SH-SY5Y (cell line): ENCODE measurements around the gene EPC2.

ENCODE experiments used
- GATA2 ChIP-seq: IDR thresholded peaks from 2 replicates; pipeline ENCODE4 v1.6.1; 2011; ENCODE audit warnings: mild to moderate bottlenecking, low read depth, low read length
- GATA3 ChIP-seq: IDR thresholded peaks from 2 replicates; pipeline ENCODE4 v1.6.1; 2011; ENCODE audit warnings: low read depth, mild to moderate bottlenecking, low read length, moderate library complexity

Gene EPC2

DNA sequence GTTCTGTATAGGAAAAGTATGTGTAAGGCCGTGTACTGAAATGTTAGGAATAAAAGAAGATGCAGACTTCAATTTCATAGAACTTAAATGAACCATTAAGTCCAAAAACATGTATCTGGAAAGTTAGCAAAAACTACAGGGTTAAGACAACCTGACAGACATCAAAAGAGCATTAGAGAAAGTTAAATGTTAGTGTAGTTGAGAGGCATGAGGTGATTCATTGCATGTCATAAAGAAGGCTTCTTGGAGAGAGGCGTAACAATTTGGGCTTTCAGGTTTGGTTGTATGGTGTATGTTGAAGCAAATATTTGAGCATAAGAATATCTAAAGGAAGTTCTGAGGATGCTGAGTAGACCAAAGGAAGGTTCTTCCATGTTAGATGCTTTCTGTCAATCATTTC, 6.3 kb downstream of the EPC2 start:
- TF ChIP-seq GATA2, result no peak
- no peak for TF ChIP-seq GATA3

DNA sequence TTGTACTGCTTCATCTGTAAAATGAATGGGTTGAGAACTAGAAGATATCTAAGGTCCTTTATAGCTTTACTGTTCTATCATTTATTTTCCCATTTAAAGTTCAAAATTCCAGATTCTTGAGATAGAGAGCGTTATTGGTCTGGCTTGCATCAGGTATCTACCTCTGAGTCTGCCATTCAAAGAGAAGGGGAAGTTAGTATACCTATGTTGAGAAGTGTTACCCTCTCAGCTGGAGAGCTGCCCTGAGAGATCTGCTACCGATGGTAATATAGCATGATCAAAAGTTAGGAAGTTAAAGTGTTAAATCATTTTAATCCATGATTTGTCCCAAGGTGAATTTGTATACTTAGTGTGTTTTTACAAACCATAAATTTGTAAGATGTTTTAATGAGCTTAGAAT, 7.4 kb downstream of the EPC2 start:
- no peak for TF ChIP-seq GATA2
- TF ChIP-seq GATA3, result no peak

DNA sequence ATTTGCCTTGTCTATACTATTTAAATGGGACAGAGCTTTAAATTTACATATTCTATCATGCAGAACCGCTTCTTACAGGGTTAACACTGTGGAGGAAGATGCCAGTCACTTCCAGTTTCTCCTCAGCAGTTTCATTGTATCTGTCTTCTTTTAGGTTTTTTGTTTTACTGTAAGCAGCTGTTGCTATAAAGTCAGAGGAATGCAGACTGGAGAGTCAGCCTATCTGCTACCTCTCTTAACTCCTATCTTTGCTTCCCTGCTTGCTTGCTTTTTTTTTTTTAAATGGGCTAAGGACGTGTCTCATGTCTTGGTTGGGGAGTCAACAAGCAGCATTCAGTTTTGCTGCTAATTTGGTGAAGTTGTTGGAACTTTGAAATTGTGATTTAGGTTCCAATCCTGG, 8.9 kb downstream of the EPC2 start:
- TF ChIP-seq GATA2 (no peak), GATA3 (no peak)

- no peak for TF ChIP-seq GATA3
- no peak for TF ChIP-seq GATA2
Measured at GRCh38 chr2:148654435-148654834, 9.9 kb downstream of the EPC2 start.

DNA sequence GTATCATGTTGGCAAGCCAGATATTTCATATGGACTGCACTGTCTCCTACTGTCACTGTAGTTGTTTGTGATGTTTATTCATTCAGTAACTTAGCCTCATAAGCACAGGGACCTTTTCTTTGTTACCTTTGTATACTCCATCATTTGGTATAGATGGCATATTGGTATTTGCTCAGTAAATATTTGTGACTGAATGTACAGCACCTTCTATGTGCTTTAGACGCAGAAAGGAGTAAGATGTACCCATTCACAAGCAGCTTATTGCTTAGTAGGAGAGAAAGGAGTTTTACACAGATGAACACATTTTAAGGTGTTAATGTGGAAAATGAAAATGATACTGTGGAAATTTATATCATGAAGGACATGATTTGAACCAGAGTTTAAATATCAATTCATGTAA, 12.0 kb downstream of the EPC2 start:
- TF ChIP-seq GATA2, result no peak
- TF ChIP-seq GATA3, result no peak

DNA sequence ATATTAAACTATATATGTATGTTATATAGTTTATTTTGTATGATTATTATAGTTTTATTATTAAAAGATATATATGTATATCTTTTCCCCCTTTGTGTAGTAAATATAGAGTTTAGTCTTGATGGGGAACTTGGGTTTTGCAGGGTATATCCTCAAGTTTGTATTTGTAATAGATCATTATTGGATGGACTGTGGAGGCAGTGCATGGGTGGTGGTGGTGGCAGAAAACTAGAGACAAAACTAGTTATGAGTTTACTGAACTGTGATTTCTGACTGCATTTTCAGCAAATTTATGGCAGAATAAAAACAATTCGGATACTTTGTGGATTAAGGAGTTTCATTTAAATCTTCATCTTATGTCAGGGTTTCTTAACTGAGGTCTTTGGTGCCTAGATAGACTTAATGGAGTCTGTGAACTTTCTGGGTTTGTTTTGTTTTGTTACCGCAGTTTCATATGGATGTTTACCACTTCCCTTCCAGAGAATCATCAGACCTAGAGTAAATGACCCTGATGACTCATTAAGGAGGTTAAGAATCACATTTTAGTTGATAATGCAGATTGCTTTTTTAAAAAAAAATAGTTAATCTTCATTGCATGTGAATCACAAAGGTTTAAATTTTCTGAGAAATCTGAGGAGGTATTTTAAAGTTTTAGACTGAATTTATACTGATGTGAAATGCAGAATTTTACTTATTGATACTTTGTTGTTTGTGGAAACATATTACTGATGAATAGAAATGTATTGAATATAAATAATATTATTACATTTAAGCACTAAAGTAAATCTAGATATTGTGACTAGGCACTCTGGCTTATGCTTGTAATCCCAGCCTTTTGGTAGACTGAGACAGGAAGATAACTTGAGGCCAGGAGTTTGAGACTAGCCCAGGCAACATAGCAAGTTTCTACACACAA, 14.5 kb downstream of the EPC2 start:
- TF ChIP-seq GATA3 (no peak), GATA2 (no peak)

DNA sequence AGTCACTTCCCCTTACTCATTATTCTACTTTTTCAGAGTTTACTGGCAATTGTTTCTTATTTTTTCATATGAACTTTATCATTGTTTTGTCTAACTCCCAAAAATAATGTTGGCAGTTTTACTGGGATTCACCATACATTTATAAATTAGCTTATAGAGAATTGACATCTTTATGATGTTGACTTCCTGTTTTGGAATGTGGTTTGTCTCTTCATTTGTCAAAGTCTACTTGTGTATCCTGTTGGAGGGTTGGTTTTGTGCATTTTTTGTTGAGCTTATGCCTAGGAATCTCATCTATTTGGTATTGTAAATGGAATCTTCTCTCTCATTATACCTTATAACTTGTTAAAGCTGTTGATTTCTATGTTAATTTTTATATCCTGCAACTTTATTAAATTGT, 16.4 kb downstream of the EPC2 start:
- no peak for TF ChIP-seq GATA2
- no peak for TF ChIP-seq GATA3

DNA sequence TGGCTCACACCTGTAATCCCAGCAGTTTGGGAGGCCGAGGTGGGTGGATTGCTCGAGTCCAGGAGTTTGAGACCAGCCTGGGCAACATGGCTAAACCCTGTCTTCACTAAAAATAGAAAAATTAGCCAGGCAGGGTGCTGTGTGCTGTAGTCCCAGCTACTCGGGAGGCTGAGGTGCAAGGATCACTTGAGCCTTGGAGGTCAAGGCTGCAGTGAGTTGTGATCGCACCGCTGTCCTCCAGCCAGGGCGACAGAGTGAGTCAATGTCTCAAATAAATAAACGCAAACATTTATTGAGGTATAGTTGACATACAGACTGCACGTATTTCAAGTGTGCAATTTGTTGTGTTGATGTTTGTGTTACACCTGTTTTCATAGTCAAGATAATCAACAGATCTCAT, 19.7 kb downstream of the EPC2 start:
- TF ChIP-seq GATA2 (no peak), GATA3 (no peak)

DNA sequence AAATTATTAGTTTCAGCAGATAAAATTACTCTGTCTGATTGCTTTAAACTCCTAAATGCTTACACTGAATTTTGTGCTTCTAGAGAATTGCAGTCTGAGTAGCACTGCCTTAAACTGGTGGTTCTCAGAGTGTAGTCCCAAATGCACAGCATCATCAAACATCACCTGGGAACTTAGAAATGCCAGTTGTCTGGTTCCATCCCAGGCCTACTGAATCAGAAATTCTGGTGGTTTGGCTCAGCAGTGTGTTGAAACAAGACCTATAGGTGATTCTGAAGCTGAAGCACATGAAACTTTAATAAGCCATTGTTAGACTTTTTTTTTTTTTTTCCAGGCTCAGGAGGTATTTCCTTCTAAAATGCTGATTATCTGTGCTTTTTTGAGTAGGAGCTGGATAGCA, 22.0 kb downstream of the EPC2 start:
- TF ChIP-seq GATA3 (no peak), GATA2 (no peak)

- TF ChIP-seq GATA3, result no peak
Measured at GRCh38 chr2:148667113-148667836, 22.7 kb downstream of the EPC2 start.

DNA sequence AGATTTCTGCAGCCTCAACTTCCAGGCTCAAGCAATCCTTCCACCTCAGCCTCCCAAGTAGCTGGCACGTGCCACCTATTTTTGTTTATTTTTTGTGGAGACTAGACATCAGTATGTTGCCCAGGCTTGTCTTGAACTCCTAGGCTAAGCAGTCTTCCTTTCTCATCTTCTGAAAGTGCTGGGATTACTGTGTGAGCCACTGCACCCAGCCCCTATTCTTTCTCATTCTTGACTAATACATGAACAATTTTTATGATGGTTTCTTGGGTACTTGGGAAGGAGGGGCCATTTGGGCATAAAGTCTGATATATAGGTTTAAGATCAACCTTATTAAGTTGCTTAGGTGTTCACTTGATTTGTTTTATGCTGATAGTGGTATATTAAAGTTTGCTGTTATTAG, 26.2 kb downstream of the EPC2 start:
- TF ChIP-seq GATA2, result no peak
- TF ChIP-seq GATA3, result no peak

DNA sequence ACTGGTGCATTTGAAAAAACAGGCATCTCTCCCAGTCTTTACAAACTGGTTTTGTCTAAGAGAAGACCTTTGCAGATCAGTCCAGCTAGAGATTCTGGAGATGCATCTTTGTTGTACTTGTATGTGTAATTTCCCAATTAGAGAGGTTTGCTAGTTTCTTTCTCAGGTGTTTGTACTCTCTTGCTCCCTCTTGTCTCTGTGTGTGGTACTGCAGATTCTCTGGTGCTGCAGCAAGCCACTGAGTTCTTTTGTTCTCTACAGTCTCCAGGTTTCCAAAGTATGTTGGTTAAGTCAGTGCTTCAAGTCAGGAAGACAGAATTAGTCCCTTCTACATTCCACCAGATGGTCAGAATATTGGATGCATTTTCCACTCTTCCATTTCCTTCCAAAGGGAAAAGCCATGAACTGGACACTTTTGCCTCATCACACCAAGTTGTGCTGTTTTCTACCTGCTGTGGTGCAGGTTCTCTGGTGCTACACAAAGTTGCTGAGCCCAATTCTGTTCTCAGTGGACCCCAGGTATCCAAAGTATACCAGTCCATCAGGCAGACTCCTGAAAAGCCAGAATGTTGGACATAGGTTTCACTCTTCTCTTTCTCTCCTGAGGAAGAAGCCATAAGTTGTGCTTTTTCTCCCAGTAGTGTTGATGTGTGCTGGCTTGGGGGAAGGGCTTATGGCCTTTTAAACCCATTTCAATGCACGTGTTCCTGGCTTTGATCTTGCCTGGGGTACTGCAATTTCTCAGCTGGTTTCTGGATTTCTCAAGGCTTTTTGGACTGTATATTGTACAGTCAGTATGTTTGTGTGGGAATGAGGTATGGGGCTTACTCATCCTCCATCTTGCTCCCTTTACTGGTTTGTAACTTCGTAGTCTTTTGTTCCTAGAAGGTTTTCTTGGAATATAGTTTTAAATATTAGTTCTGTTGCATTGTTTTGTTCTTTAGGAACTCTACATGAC, 29.8 kb downstream of the EPC2 start:
- TF ChIP-seq GATA3 (no peak), GATA2 (no peak)

DNA sequence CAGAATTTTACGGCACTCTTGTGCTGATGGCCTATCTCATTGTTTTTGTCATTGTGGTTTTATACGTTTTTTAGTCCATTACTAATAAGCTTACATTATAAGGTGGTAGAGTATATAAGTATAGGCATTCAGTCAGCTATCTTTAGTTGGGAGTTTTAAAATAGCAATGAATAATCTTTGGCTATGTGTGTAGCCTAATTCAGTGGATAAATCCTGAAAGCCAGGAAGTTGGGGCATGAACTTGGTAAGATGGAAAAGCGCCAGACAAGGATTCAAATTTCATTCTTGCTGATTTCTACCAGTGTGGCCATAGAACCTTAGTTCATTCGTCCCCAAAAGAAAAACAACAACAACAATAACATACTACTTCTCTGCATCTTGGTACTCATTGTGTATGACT, 31.2 kb downstream of the EPC2 start:
- TF ChIP-seq GATA2 (no peak), GATA3 (no peak)

DNA sequence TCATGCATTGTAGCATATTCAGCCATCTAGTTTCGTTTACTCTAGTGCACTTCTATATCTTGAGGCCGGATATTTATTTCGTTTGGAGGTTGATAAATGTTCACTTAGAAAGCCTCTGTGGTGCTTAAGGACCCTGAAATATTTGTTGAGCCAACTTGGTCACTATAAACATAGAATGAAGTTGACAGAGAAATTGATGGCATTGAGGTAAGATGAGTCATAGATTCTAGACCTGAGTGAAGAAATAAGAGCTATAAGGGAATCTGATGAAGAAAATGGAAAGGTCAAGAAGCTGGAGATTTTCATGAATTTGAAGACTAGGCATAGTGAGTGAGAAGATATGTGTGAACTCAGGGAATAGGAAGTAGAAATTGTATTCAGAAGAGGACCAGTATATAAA, 35.9 kb downstream of the EPC2 start:
- TF ChIP-seq GATA3 (no peak), GATA2 (no peak)
